Measurements from ENCODE around the gene LUZP2. TPM values are rescaled to one million over a fixed set of nuclear protein-coding genes. Genes with fewer than 3 reads are reported as not detected.

Gene LUZP2
- total RNA-seq, 4 donors from 2014 or later = under 0.01 TPM; not detected in 3

DNA sequence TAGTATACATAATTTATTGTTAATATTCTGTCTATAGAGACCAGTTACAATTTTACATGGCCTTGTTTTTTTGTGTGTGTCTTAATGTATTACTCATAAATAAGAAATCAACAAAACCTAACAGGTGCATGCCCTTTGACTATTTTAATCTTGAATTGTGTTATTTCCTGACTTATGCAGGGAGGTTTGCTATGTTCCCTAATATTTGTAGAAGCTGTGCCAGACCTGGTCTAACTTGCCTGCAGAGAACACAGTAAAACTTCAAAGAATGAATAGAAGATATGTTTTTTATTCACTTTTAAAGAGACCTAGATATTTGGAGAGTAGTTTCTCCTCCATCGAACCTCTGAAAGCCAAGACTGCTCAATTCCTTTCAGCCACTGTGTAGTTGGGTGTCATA is 234.7 kb downstream of the LUZP2 start:
- DNase-seq (ENCODE audit: low spot score in 2 of 2) = no peak
- Histone ChIP-seq H3K27ac (no peak overlapping the region), H3K9me3 (no peaks in the 10 kb centered on the region), H3K36me3 (no peaks in the 10 kb centered on the region), H3K4me3 (no peak overlapping the region), H3K4me1 (no peaks in the 10 kb centered on the region), H3K27me3 (no peaks in the 10 kb centered on the region)
- 83 to 90% methylated on average over 1 of the region's 1 CpG for WGBS, 2 donors
- no peak for TF ChIP-seq POLR2A (IDR thresholded peaks at IDR 0.05)

DNA sequence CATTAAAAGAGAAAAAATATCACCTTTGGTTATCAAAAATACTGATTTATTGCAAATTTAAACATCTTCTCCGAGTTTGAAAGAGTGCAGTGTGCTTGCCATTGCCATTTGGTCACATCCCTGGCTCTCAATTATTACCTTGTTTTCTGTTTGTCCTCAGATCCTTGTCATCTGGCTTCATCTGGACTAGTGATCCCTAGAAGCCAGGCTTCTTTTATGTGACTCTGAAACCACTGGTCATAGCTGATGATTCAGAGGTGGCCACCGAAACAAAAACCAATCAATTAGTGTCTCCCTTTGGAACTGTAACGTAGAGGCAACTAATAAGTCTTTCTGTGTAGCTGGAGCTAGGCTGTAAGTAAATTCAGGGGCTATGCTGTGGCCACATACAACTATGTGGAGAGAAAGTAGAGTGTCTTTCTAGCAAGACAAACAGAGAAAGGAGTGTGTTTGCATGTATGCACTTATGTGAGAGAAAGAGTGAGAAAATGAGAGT is 237.9 kb downstream of the LUZP2 start:
- no peak for DNase-seq (ENCODE audit: low spot score in 2 of 2)
- no peaks in the 10 kb centered on the region for H3K4me1 ChIP-seq
- 48 to 70% methylated on average over 3 of the region's 3 CpGs for WGBS, 2 donors
- TF ChIP-seq POLR2A (IDR thresholded peaks at IDR 0.05) = no peak
- no peak for TF ChIP-seq EP300 (IDR thresholded peaks at IDR 0.05)
- TF ChIP-seq, protein P1, sequence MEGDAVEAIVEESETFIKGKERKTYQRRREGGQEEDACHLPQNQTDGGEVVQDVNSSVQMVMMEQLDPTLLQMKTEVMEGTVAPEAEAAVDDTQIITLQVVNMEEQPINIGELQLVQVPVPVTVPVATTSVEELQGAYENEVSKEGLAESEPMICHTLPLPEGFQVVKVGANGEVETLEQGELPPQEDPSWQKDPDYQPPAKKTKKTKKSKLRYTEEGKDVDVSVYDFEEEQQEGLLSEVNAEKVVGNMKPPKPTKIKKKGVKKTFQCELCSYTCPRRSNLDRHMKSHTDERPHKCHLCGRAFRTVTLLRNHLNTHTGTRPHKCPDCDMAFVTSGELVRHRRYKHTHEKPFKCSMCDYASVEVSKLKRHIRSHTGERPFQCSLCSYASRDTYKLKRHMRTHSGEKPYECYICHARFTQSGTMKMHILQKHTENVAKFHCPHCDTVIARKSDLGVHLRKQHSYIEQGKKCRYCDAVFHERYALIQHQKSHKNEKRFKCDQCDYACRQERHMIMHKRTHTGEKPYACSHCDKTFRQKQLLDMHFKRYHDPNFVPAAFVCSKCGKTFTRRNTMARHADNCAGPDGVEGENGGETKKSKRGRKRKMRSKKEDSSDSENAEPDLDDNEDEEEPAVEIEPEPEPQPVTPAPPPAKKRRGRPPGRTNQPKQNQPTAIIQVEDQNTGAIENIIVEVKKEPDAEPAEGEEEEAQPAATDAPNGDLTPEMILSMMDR (IDR thresholded peaks at IDR 0.05) = no peak
- H3K27ac ChIP-seq = no peak overlapping the region
- H3K4me3 ChIP-seq = no peak overlapping the region
- H3K9me3 ChIP-seq = no peaks in the 10 kb centered on the region
- H3K36me3 ChIP-seq = no peaks in the 10 kb centered on the region
- no peaks in the 10 kb centered on the region for H3K27me3 ChIP-seq

DNA sequence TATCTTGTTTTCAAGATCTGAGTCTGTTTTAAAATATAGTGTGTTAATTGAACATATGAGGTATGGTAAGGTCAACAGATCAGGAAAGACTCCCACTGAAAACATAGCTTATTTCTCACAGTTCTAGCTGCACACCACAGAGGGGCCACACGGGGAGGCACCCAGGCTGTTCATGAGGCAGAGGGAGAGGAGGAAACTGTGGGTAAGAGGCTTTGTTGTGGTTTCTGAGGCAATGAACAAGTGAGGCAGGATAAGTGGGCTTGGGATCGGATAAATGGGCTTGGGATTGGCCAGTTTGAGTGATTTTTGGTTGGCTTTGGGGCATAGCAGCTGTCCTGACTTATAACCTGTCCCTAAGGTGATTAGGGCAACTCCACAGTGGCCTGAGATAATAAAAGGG is 242.1 kb downstream of the LUZP2 start:
- WGBS, 2 donors = 80 to 90% methylated on average over 2 of the region's 2 CpGs
- DNase-seq (ENCODE audit: low spot score in 2 of 2) = no peak
- no peak for TF ChIP-seq POLR2A (IDR thresholded peaks at IDR 0.05)
- TF ChIP-seq EP300 (IDR thresholded peaks at IDR 0.05) = no peak
- TF ChIP-seq, protein P1 (IDR thresholded peaks at IDR 0.05) = no peak
- no peaks in the 10 kb centered on the region for H3K36me3 ChIP-seq
- H3K27me3 ChIP-seq = no peaks in the 10 kb centered on the region
- H3K9me3 ChIP-seq = no peaks in the 10 kb centered on the region
- H3K4me3 ChIP-seq = no peak overlapping the region
- no peaks in the 10 kb centered on the region for H3K4me1 ChIP-seq
- no peak overlapping the region for H3K27ac ChIP-seq

DNA sequence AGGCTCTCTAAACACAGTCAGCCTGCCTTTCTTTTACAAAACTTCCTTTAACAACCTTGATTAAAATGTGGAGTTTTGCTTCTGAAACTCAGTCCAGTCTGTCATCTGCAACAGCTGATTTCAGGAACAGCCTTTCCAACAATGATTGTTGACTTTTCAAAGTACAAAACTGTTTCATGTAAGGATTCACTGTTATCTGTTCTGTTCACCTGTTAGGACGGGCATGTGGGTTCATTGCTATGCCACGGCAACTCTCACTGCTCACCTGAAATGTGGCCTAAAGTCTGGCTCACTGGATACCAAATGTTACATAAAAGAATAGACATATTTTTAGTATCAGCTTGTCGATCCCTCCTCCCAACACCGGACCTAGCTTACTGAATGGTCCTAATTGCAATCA is 242.8 kb downstream of the LUZP2 start:
- Histone ChIP-seq H3K9me3 (no peaks in the 10 kb centered on the region), H3K36me3 (no peaks in the 10 kb centered on the region), H3K27ac (no peak overlapping the region), H3K4me3 (no peak overlapping the region), H3K27me3 (no peaks in the 10 kb centered on the region), H3K4me1 (no peaks in the 10 kb centered on the region)
- TF ChIP-seq, protein P1 (IDR thresholded peaks at IDR 0.05) = no peak
- TF ChIP-seq POLR2A (IDR thresholded peaks at IDR 0.05) (no peak), EP300 (IDR thresholded peaks at IDR 0.05) (no peak)
- DNase-seq (ENCODE audit: low spot score in 2 of 2) = no peak
- 91 to 93% methylated on average over 4 of the region's 4 CpGs for WGBS, 2 donors

DNA sequence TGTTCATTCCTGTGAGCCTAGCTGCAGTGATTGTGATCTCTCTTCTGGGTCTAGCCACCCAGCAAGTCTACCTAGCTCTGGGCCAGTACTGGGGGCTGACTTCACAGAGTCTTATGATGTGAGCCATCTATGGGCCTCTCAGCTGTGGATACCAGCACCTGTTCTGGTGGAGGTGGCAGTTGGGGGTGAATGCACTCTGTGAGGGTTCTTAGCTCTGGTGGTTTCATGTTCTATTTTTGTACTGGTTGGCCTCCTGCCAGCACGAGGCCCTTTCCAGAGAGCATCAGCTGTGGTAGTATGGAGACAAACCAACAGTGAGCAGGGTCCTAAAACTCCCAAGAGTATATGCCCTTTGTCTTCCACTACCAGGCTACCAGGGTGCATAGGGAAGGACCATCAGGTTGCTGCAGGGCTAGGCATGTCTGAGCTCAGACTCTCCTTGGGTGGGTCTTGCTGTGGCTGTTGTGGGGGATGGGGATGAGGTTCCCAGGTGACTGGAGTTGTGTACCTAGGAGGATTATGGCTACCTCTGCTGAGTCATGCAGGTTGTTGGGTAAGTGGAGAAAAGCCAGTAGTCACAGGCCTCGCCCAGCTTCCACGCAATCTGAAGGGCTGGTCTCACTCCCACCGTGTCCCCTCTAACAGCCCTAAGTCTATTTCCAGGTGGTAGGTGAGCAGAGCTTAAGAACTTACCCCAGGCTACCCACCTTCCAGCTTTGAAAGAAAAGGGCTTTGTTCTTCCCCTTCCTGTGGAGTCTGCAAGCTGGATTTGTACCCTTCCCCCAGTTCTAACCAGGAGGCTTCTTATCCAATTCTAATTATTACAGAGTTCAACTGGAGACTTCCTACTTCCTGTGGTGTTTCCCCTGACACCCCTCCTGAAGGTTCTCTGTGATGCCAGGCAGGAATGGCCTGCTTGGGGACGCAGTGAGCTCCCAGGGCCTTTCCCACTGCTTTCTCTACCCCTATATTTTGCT is 250.7 kb downstream of the LUZP2 start:
- H3K27ac ChIP-seq = no peak overlapping the region
- TF ChIP-seq EP300 (IDR thresholded peaks at IDR 0.05) (no peak), POLR2A (IDR thresholded peaks at IDR 0.05) (no peak)
- TF ChIP-seq, protein P1 (IDR thresholded peaks at IDR 0.05) = no peak
- no peaks in the 10 kb centered on the region for H3K4me1 ChIP-seq
- no peaks in the 10 kb centered on the region for H3K36me3 ChIP-seq
- DNase-seq (ENCODE audit: low spot score in 2 of 2) = no peak
- no peaks in the 10 kb centered on the region for H3K27me3 ChIP-seq
- WGBS, 2 donors = 80 to 85% methylated on average over 5 of the region's 5 CpGs
- no peaks in the 10 kb centered on the region for H3K9me3 ChIP-seq
- H3K4me3 ChIP-seq = no peak overlapping the region

Measured in tibial nerve (tissue), 4 donors.